Spleen (tissue), 11 donors: ENCODE data around the gene PTPRZ1. TPM values are rescaled to one million over a fixed set of nuclear protein-coding genes. Genes with fewer than 3 reads are reported as not detected.

ENCODE experiments used
- DNase-seq: peaks from one replicate; pipeline ENCODE4 v3.0.0-alpha.2; 2020
- H3K27ac ChIP-seq, 8 donors: fragments of 200-600 bp; sonication (generic) in 7 of 8; 1 replicate in 4 of 8; 2 replicates in 4 of 8; pipeline versions ENCODE4 v1.5.0 to v1.8.0; 2016 to 2021; ENCODE audit warnings: inconsistent platforms in 4 of 8, mild to moderate bottlenecking in 4 of 8, moderate library complexity in 1 of 8
- H3K27me3 ChIP-seq, 7 donors: fragments of 200-600 bp; sonication (generic) in 6 of 7; replicated peaks in 1 of 7; 1 replicate in 4 of 7; 2 replicates in 3 of 7; pipeline versions ENCODE4 v1.5.0 to v1.8.0; 2016 to 2021; ENCODE audit warnings: inconsistent platforms in 3 of 7, mild to moderate bottlenecking in 1 of 7
- H3K36me3 ChIP-seq, 6 donors: fragments of 200-600 bp; sonication (generic) in 5 of 6; 1 replicate in 4 of 6; 2 replicates in 2 of 6; pipeline versions ENCODE4 v1.5.0 to v1.8.0; 2016 to 2021; ENCODE audit warnings: inconsistent platforms in 2 of 6
- H3K4me1 ChIP-seq, 6 donors: fragments of 200-600 bp; sonication (generic) in 5 of 6; 1 replicate in 3 of 6; 2 replicates in 3 of 6; pipeline versions ENCODE4 v1.5.0 to v1.8.0; 2016 to 2021; ENCODE audit warnings: inconsistent platforms in 3 of 6
- H3K4me3 ChIP-seq, 8 donors: fragments of 200-600 bp; sonication (generic) in 7 of 8; 1 replicate in 4 of 8; 2 replicates in 4 of 8; pipeline versions ENCODE4 v1.5.0 to v1.8.0; 2016 to 2021; ENCODE audit warnings: inconsistent platforms in 4 of 8, mild to moderate bottlenecking in 4 of 8, moderate library complexity in 2 of 8
- H3K9me3 ChIP-seq, 8 donors: fragments of 200-600 bp; sonication (generic) in 7 of 8; 1 replicate in 4 of 8; 2 replicates in 4 of 8; pipeline versions ENCODE4 v1.5.0 to v1.8.0; 2016 to 2021; ENCODE audit warnings: inconsistent platforms in 4 of 8
- CTCF ChIP-seq, 11 experiments: fragments of 200-600 bp in 7 of 11; fragments of 450-650 bp in 4 of 11; sonication (generic) in 4 of 11; IDR thresholded peaks in 8 of 11; conservative IDR thresholded peaks in 3 of 11; 1 replicate in 7 of 11; 2 replicates in 4 of 11; pipeline versions ENCODE4 v1.4.0 to v1.8.0; 2016 to 2021; ENCODE audit warnings: antibody characterized with exemption in 11 of 11, inconsistent platforms in 4 of 11, mild to moderate bottlenecking in 1 of 11
- POLR2A ChIP-seq, 3 donors: fragments of 450-650 bp; IDR thresholded peaks; one replicate each; pipeline ENCODE4 v1.5.1; 2017; ENCODE audit warnings: antibody characterized with exemption in 3 of 3, mild to moderate bottlenecking in 1 of 3
- POLR2AphosphoS5 ChIP-seq, 3 donors: sonication (generic); formaldehyde crosslinking; IDR thresholded peaks; one replicate each; pipeline ENCODE4 v1.5.1; 2017; ENCODE audit warnings: antibody characterized with exemption in 3 of 3
- WGBS, 5 donors: extraction: QIAGEN DNeasy Blood & Tissue Kit in 3 of 5; methylation state at CpG; one replicate each; pipeline versions ENCODE4 v1.1.5 to v1.1.7; 2013 to 2018; 5-methylcytosine and 5-hydroxymethylcytosine counted together
- intact Hi-C: fragments of 100-400 bp; cut with DNase I; formaldehyde crosslinking; loops from one replicate; pipeline ENCODE4 v1.15.0; 2023; ENCODE audit warnings: low total_unique reads
- polyA plus RNA-seq, 3 donors: library from polyadenylated mRNA; stranded (reverse); fragments of 200-250 nt; gene quantifications; one replicate each; pipeline ENCODE4 v1.2.1, GENCODE V29; 2013
- total RNA-seq, 7 donors: library from RNA; depleted of rRNA in 3 of 7; stranded (reverse); fragments of >200 nt in 3 of 7; fragmentation: NEBNext Ultra II Directional in 4 of 7; extraction: Animal tissue kit (Norgen Biotek cat#: 25700) in 4 of 7; gene quantifications; one replicate each; pipeline versions ENCODE4 v1.1.0 to v1.2.1, GENCODE V29; 2016 to 2021
- donor health status: healthy with polysubstance abuse.
- donor health status: DM: no; HTN: no; CAD: no; lungs with moderate emphysema.
- donor health status: DM: no; HTN: no; CAD: no.
- donor health status: Bipolar disorder and iron deficiency.
- donor health status: healthy.
- donor health status: DM: no; HTN: no; CAD: no.
- donor health status: DM: yes; HTN: yes; CAD: no.

Gene PTPRZ1
- total and polyA plus RNA-seq, 10 donors: 0.87 to 5.9 (median 1.4) TPM

DNA sequence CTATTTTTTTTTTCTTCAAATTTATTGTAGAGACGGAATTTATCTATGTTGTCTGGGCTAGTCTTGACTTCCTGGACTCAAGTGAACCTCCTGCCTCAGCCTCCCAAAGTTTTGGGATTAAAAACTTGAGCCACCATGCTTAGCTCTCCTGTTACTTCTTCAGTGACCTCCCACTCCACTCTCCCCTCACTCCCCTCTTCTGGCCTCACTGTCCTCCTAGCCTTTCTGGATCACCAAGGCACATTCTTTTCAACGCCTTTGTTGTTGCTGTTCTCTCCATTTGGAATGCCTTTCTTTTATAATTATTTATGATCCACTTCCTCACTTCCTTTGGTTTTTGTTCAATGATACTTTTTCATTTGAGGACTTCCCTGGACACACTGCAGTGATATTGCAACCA lies 17.9 kb downstream of the PTPRZ1 start:
- TF ChIP-seq CTCF (IDR thresholded peaks at IDR 0.05 in 8 of 11, conservative IDR thresholded peaks at IDR 0.05 in 3 of 11): no peak
- TF ChIP-seq POLR2A (IDR thresholded peaks at IDR 0.05): no peak
- TF ChIP-seq POLR2AphosphoS5 (IDR thresholded peaks at IDR 0.05): no peak

DNA sequence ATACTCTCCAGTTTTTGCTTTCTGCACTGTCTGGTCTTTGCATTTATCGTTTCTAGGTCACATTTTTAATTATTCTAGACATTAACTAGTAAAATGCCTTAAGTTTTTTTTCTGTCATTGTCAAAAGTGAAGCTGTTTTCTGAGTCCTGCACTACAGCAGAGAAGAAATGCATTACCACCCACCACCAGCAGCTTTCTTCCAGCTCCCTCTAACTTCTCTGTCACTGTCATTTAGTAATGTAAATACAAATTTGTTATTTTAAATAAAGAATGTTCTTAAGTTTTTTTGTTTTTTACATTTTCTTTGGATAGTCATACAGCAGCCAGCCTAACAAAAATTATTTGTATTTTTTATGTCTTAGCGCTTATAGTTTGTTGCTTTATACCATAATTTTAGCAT lies 18.8 kb downstream of the PTPRZ1 start:
- 68 to 84% (median 78%) methylated on average over 2 of the region's 2 CpGs for WGBS, 5 donors
- TF ChIP-seq POLR2AphosphoS5 (IDR thresholded peaks at IDR 0.05): no peak
- TF ChIP-seq CTCF (IDR thresholded peaks at IDR 0.05 in 8 of 11, conservative IDR thresholded peaks at IDR 0.05 in 3 of 11): no peak
- TF ChIP-seq POLR2A (IDR thresholded peaks at IDR 0.05): no peak
- no peak overlapping the region for H3K27ac ChIP-seq

More for the DNA sequence above, 17.9 kb downstream of the PTPRZ1 start:
- H3K4me3 ChIP-seq: no peak overlapping the region
- no peaks in the 10 kb centered on the region for H3K36me3 ChIP-seq
- no peaks in the 10 kb centered on the region for H3K27me3 ChIP-seq
- intact Hi-C loops: no loop called here
- H3K9me3 ChIP-seq: no peaks in the 10 kb centered on the region
- H3K4me1 ChIP-seq: no peaks in the 10 kb centered on the region
- 49 to 71% (median 65%) methylated on average over 2 of the region's 2 CpGs for WGBS, 5 donors
- no peak for DNase-seq
- no peak overlapping the region for H3K27ac ChIP-seq

DNA sequence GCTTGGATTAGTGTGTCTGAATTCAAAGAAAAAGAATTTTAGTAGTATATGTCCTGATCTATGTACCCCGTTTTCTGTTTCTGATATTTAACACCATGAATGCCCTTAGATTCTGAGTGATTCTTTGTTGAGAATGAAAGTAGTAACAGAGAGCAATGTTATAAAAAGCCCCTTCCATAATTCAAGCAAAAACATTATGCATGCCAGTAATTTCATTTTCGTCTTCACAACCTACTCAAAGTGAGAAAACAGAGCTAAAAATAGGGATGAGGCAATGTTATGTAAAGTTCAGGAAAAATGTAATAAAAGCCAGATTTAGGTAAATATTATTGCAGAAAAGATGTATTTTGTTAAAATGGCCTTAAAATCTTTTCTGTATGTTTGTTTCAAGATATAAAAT lies 28.1 kb downstream of the PTPRZ1 start:
- intact Hi-C loops: no loop called here
- 21 to 72% (median 34%) methylated on average over 2 of the region's 2 CpGs for WGBS, 5 donors

More for the DNA sequence above, 18.8 kb downstream of the PTPRZ1 start:
- Histone ChIP-seq H3K27me3 (no peaks in the 10 kb centered on the region), H3K9me3 (no peaks in the 10 kb centered on the region), H3K4me1 (no peaks in the 10 kb centered on the region), H3K36me3 (no peaks in the 10 kb centered on the region), H3K4me3 (no peak overlapping the region)
- intact Hi-C loops: no loop called here
- DNase-seq: no peak

GRCh38 chr7:121904120-121904519 lies 31.2 kb downstream of the PTPRZ1 start:
- TF ChIP-seq CTCF (IDR thresholded peaks at IDR 0.05 in 8 of 11, conservative IDR thresholded peaks at IDR 0.05 in 3 of 11) (no peak), POLR2AphosphoS5 (IDR thresholded peaks at IDR 0.05) (no peak), POLR2A (IDR thresholded peaks at IDR 0.05) (no peak)
- H3K9me3 ChIP-seq: no peaks in the 10 kb centered on the region
- H3K4me3 ChIP-seq: no peak overlapping the region
- no peak overlapping the region for H3K27ac ChIP-seq
- H3K36me3 ChIP-seq: no peaks in the 10 kb centered on the region
- DNase-seq: no peak
- H3K27me3 ChIP-seq: no peaks in the 10 kb centered on the region
- no peaks in the 10 kb centered on the region for H3K4me1 ChIP-seq
- 65 to 89% (median 84%) methylated on average over 2 of the region's 2 CpGs for WGBS, 5 donors
- intact Hi-C loops: no loop called here

More for the DNA sequence above, 28.1 kb downstream of the PTPRZ1 start:
- H3K4me3 ChIP-seq: no peak overlapping the region
- TF ChIP-seq POLR2A (IDR thresholded peaks at IDR 0.05) (no peak), POLR2AphosphoS5 (IDR thresholded peaks at IDR 0.05) (no peak), CTCF (IDR thresholded peaks at IDR 0.05 in 8 of 11, conservative IDR thresholded peaks at IDR 0.05 in 3 of 11) (no peak)
- DNase-seq: no peak
- H3K27me3 ChIP-seq: no peaks in the 10 kb centered on the region
- H3K27ac ChIP-seq: no peak overlapping the region
- H3K9me3 ChIP-seq: no peaks in the 10 kb centered on the region
- no peaks in the 10 kb centered on the region for H3K36me3 ChIP-seq
- no peaks in the 10 kb centered on the region for H3K4me1 ChIP-seq
